ENCODE data around the gene IZUMO1. TPM values are rescaled to one million over a fixed set of nuclear protein-coding genes. Genes with fewer than 3 reads are reported as not detected.

IZUMO1 gene
- 1 to 10 TPM in 5 of 7 donors, under 1 TPM in 1, not detected in 1; 0.84 to 5.3 (median 1.8) TPM for total RNA-seq
- polyA plus RNA-seq, result 1 to 10 TPM in 1 of 3 donors, under 1 TPM in 2; 0.26 to 1.0 (median 0.50) TPM
- long read RNA-seq, donor 1, result 0 reads
- long read RNA-seq, donor 2, result 0 reads

DNA sequence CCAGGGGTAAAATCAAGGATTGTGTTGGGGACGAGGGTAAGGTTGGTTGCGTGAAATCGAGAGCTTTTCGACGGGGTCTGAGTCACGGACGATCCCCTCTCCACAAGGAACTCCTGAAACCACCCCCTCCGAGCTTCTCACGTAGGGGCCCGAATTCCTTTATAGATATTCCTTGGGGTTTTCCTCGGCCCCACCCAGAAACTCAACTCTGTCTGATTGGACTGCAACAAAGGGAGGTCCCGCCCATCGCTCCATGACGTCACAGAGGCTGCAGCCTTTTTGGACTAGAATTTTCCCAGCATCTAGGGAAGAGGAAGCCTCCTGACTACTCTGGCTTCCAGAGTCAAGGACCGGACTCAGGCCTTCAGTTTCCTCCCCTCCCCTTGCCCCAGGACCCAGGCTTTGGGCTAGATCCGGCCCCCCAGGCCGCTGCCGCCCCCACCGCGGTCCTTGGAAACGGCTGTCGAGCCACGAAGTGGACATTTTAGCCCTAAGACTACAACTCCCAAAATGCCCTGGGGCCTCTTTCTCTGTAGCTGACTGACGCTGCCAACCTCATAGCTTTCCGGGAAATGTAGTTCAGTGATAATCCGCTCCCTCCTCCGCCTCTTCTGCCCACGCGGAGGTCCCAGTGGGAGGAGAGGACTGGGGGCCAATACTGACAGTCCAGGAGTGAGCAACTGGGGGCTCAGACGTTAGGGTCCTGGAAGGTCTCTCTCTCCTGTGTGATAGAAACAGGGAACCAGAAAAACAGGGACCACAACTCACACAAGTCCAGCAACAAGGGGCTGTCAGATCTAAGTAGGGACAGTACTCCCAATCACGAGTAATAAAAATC is at the start of gene IZUMO1:
IZUMO1 (minus strand) TSS at position 172 of the 838 bp plus-strand sequence. CDS start 1,050 bp downstream, outside the sequence.
- H3K27me3 ChIP-seq (replicated peaks in 1 of 7), result peaks cover 0 to 38% (median 2%) of the 10 kb centered on the region in 7 donors
- peak within 1 kb of the TSS; percentile 72 to 85 (median 80) for H3K27ac ChIP-seq
- 7 to 12% (median 10%) methylated on average over 23 to 31 of the region's 31 CpGs for WGBS, 5 donors
- DNase-seq, result peak; percentile 84
- peaks cover 0 to 77% (median 33%) of the 10 kb centered on the region in 6 donors for H3K4me1 ChIP-seq
- no peak for TF ChIP-seq POLR2A (IDR thresholded peaks at IDR 0.05)
- peak; percentile 57 to 81 (median 75) for TF ChIP-seq POLR2AphosphoS5 (IDR thresholded peaks at IDR 0.05)
- H3K36me3 ChIP-seq, result peaks cover 0 to 18% (median 0%) of the 10 kb centered on the region in 6 donors
- intact Hi-C loops (cut with DNase I; ENCODE audit: low total_unique reads), result no loop called here
- H3K4me3 ChIP-seq, result peak within 1 kb of the TSS in 6 of 8 donors; percentile 14 to 62 (median 26)
- peaks cover 0 to 7% (median 0%) of the 10 kb centered on the region in 8 donors for H3K9me3 ChIP-seq

DNA sequence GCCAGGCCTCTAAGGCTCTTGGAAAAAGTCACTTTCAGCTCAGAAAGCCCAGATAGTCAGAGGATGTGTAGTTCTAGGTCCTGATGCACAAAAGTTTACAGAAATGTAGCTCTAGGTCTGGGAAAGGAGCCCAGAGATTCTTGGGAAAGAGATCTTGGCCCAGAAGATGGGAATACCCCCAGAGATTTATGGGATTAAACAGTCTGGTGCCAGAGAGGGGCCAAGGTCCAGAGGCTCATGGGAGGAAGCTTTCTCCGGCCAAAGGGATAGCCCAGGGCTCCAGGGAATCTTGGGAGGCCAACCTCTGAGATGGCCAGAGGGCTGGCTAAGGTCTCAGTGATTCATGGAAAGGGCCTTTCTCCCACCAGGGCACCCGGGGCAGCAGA is 49.0 kb upstream of the IZUMO1 start:
- H3K36me3 ChIP-seq, result peaks cover 0 to 10% (median 0%) of the 10 kb centered on the region in 6 donors
- H3K4me1 ChIP-seq, result peaks cover 0 to 15% (median 9%) of the 10 kb centered on the region in 6 donors
- peak overlapping the region; percentile 13 to 83 (median 76) for H3K27ac ChIP-seq
- DNase-seq, result no peak
- TF ChIP-seq POLR2A (IDR thresholded peaks at IDR 0.05) (no peak), POLR2AphosphoS5 (IDR thresholded peaks at IDR 0.05) (no peak)
- TF ChIP-seq, protein P1, sequence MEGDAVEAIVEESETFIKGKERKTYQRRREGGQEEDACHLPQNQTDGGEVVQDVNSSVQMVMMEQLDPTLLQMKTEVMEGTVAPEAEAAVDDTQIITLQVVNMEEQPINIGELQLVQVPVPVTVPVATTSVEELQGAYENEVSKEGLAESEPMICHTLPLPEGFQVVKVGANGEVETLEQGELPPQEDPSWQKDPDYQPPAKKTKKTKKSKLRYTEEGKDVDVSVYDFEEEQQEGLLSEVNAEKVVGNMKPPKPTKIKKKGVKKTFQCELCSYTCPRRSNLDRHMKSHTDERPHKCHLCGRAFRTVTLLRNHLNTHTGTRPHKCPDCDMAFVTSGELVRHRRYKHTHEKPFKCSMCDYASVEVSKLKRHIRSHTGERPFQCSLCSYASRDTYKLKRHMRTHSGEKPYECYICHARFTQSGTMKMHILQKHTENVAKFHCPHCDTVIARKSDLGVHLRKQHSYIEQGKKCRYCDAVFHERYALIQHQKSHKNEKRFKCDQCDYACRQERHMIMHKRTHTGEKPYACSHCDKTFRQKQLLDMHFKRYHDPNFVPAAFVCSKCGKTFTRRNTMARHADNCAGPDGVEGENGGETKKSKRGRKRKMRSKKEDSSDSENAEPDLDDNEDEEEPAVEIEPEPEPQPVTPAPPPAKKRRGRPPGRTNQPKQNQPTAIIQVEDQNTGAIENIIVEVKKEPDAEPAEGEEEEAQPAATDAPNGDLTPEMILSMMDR (IDR thresholded peaks at IDR 0.05 in 8 of 11, conservative IDR thresholded peaks at IDR 0.05 in 3 of 11), result no peak
- H3K4me3 ChIP-seq, result peak overlapping the region in 3 of 8 donors; percentile 49 to 73 (median 56)
- no peaks in the 10 kb centered on the region for H3K27me3 ChIP-seq (replicated peaks in 1 of 7)
- intact Hi-C loops (cut with DNase I; ENCODE audit: low total_unique reads), result no loop called here
- 36 to 84% (median 81%) methylated on average over 2 of the region's 2 CpGs for WGBS, 5 donors
- H3K9me3 ChIP-seq, result no peaks in the 10 kb centered on the region

DNA sequence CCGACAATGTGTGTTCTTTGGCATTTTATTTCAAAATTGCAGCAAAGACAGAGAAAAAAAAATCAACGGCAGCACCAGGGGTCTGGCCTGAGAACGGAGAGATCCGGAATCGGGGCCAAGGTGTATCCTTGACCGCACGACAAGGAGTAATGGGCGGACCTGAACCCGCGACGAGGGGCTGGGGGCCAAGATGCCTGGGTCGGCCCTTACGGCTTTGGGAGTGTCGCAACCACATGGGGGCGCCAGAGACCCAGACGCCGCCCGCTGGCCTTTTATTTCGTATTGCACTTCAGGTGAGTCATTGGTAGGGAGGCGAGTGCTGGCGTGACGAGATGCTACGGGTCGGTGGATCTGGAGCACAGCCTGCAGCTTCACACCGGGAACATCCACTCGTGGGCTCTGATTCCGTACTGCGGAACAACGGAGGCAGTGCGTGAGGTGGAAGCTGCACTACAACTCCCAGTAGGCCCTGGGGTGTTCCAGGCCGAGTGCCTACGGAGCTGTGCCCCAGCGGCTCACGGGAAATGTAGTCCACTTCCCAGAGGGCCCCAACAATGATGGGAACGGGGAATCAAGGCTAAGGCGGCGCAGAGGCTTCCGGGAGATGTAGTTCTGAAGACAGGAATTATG is 48.5 kb upstream of the IZUMO1 start:
- peak; percentile 94 for DNase-seq
- intact Hi-C loops (cut with DNase I; ENCODE audit: low total_unique reads), result no loop called here

DNA sequence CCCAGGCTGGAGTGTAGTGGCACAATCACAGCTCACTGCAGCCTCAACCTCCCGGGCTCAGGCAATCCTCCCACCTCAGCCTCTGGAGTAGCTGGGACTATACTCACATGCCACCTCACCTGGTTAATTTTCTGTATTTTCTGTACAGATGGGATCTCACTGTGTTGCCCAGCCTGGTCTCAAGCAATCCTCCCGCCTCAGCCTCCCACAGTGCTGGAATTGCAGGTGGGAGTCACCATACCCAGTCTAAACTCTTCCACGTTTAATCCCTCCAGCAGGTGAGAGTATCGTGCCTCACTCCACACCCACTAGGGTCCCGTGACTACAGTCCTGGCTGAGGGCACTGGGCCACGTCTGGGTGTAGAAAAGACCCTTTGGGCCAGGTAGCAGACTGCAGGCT is 47.6 kb upstream of the IZUMO1 start:
- peaks cover 0 to 15% (median 9%) of the 10 kb centered on the region in 6 donors for H3K4me1 ChIP-seq
- H3K4me3 ChIP-seq, result no peak overlapping the region
- TF ChIP-seq, protein P1 (IDR thresholded peaks at IDR 0.05 in 8 of 11, conservative IDR thresholded peaks at IDR 0.05 in 3 of 11), result no peak
- TF ChIP-seq POLR2AphosphoS5 (IDR thresholded peaks at IDR 0.05) (no peak), POLR2A (IDR thresholded peaks at IDR 0.05) (no peak)
- 81 to 86% (median 84%) methylated on average over 6 of the region's 6 CpGs for WGBS, 5 donors
- peaks cover 0 to 5% (median 0%) of the 10 kb centered on the region in 6 donors for H3K36me3 ChIP-seq
- no peaks in the 10 kb centered on the region for H3K9me3 ChIP-seq
- no peak for DNase-seq
- intact Hi-C loops (cut with DNase I; ENCODE audit: low total_unique reads), result no loop called here
- no peaks in the 10 kb centered on the region for H3K27me3 ChIP-seq (replicated peaks in 1 of 7)
- no peak overlapping the region for H3K27ac ChIP-seq

More for the DNA sequence above, 48.5 kb upstream of the IZUMO1 start:
- peak overlapping the region; percentile 63 to 83 (median 76) for H3K27ac ChIP-seq
- no peaks in the 10 kb centered on the region for H3K27me3 ChIP-seq (replicated peaks in 1 of 7)
- TF ChIP-seq, protein P1 (IDR thresholded peaks at IDR 0.05 in 8 of 11, conservative IDR thresholded peaks at IDR 0.05 in 3 of 11), result peak; percentile 89 to 97 (median 95)
- peak; percentile 79 to 84 (median 80) for TF ChIP-seq POLR2AphosphoS5 (IDR thresholded peaks at IDR 0.05)
- no peak for TF ChIP-seq POLR2A (IDR thresholded peaks at IDR 0.05)
- peaks cover 0 to 15% (median 9%) of the 10 kb centered on the region in 6 donors for H3K4me1 ChIP-seq
- peaks cover 0 to 10% (median 0%) of the 10 kb centered on the region in 6 donors for H3K36me3 ChIP-seq
- no peaks in the 10 kb centered on the region for H3K9me3 ChIP-seq
- peak overlapping the region; percentile 42 to 73 (median 56) for H3K4me3 ChIP-seq
- WGBS, 5 donors, result 2 to 3% (median 2%) methylated on average over 33 to 38 of the region's 38 CpGs
